ENCODE data around the gene SLX1A.

- TF ChIP-seq POLR2A (IDR thresholded peaks at IDR 0.05; ENCODE audit: low read depth, low read length): no peak
- no peak for TF ChIP-seq CTCF (conservative IDR thresholded peaks at IDR 0.05; ENCODE audit: low read depth, low read length)
- TF ChIP-seq RFX5 (IDR thresholded peaks at IDR 0.05; ENCODE audit: low read depth, low read length): no peak
- no peak for TF ChIP-seq SMC3 (IDR thresholded peaks at IDR 0.05; ENCODE audit: low read depth, low read length)
- no peak for TF ChIP-seq RAD21 (IDR thresholded peaks at IDR 0.05; ENCODE audit: low read length)
- TF ChIP-seq RCOR1 (IDR thresholded peaks at IDR 0.05; ENCODE audit: insufficient replicate concordance, low read length): no peak
- TF ChIP-seq MAFK (IDR thresholded peaks at IDR 0.05; ENCODE audit: low read depth, low read length): no peak
- no peak for TF ChIP-seq CEBPB (IDR thresholded peaks at IDR 0.05; ENCODE audit: low read depth, low read length)
Observed at GRCh38 chr16:30183233-30184095, 10.2 kb upstream of the SLX1A start, which contains the start of gene CORO1A.
